GM12874 (cell line): Measurements from ENCODE around the gene ZSWIM1.

Experiments
- CTCF ChIP-seq: IDR thresholded peaks from 2 replicates; pipeline ENCODE4 v1.5.1; 2011; ENCODE audit warnings: low read depth, mild to moderate bottlenecking, control low read depth, low read length, moderate library complexity; ENCODE audit not compliant: insufficient read depth

ZSWIM1 gene

GRCh38 chr20:45857114-45857881, 23.7 kb upstream of the ZSWIM1 start, which contains the start of the genes ACOT8 and ZSWIM3:
ACOT8 (minus strand) TSS chr20:45857392; CDS start chr20:45857315, 77 bp downstream.
ZSWIM3 (plus strand) TSS chr20:45857614; CDS start chr20:45857826, 212 bp downstream.
- no peak for TF ChIP-seq CTCF

- no peak for TF ChIP-seq CTCF
Measured at GRCh38 chr20:45857882-45858216, 23.2 kb upstream of the ZSWIM1 start.

GRCh38 chr20:45859916-45860315, 21.1 kb upstream of the ZSWIM1 start:
- TF ChIP-seq CTCF = no peak

- no peak for TF ChIP-seq CTCF
Measured at GRCh38 chr20:45860560-45861220, 20.3 kb upstream of the ZSWIM1 start.

GRCh38 chr20:45861221-45862075, 19.6 kb upstream of the ZSWIM1 start:
- TF ChIP-seq CTCF = no peak

- no peak for TF ChIP-seq CTCF
Measured at GRCh38 chr20:45863543-45864470, 17.2 kb upstream of the ZSWIM1 start.
